ENCODE results near the gene PANK1.

DNA sequence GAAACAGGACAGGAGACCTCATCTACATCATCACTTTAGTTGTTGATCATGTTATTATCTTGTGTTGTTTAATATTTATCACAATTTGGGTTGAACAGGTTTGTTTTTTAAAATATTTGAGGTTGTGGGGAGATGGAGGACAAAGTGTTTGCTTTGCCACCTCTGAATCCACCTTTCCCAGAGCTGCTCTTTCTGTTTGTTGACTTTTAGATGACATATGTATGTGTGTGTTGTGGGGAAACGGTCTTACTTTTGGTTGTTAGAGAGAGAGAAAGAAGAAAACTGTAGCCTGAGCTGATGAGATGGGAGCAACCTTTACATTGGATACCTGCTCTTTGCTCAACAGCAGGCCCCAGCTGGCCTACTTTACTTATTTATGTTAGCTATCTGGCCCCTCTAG lies 90.6 kb downstream of the PANK1 start:
- TF ChIP-seq POLR2AphosphoS5 (IDR thresholded peaks at IDR 0.05) (no peak), CTCF (IDR thresholded peaks at IDR 0.05) (no peak), POLR2A (IDR thresholded peaks at IDR 0.05) (no peak)
